Uterus (tissue), 2 donors: Measurements from ENCODE around the gene FCRLA.

Experiments
- POLR2A ChIP-seq, 2 donors: fragments of 450-650 bp; IDR thresholded peaks; one replicate each; pipeline ENCODE4 v1.6.1; 2016; ENCODE audit warnings: antibody characterized with exemption in 2 of 2, mild to moderate bottlenecking in 1 of 2, moderate library complexity in 1 of 2
- TF ChIP-seq, protein P1 (sequence below), 4 experiments: fragments of 200-600 bp in 2 of 4; fragments of 450-650 bp in 2 of 4; sonication (generic) in 2 of 4; IDR thresholded peaks; one replicate each; pipeline ENCODE4 v1.5.1; 2016 to 2019; ENCODE audit warnings: antibody characterized with exemption in 4 of 4, mild to moderate bottlenecking in 2 of 4, moderate library complexity in 1 of 4

DNA sequence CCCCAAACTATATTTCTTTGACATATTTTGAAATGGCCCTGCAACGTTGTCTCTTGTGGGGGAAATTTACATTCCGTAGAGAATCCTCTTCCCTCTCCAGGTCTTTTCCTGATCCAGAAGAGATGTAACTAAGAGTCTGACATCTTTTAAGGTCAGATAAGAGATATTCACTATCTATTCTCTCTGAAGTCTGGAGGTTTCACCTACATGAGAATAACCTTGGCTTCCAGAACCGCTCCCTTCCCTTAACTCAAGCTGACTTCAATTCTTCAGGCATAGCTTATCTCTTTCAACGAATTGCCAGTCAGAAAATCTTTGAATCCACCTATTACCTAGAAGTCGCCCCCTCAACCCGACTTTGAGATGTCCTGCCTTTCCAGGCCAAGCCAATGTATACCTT lies 24.2 kb downstream of the FCRLA start:
- TF ChIP-seq, protein P1, sequence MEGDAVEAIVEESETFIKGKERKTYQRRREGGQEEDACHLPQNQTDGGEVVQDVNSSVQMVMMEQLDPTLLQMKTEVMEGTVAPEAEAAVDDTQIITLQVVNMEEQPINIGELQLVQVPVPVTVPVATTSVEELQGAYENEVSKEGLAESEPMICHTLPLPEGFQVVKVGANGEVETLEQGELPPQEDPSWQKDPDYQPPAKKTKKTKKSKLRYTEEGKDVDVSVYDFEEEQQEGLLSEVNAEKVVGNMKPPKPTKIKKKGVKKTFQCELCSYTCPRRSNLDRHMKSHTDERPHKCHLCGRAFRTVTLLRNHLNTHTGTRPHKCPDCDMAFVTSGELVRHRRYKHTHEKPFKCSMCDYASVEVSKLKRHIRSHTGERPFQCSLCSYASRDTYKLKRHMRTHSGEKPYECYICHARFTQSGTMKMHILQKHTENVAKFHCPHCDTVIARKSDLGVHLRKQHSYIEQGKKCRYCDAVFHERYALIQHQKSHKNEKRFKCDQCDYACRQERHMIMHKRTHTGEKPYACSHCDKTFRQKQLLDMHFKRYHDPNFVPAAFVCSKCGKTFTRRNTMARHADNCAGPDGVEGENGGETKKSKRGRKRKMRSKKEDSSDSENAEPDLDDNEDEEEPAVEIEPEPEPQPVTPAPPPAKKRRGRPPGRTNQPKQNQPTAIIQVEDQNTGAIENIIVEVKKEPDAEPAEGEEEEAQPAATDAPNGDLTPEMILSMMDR (IDR thresholded peaks at IDR 0.05) = no peak
- TF ChIP-seq POLR2A (IDR thresholded peaks at IDR 0.05) = no peak
